ENCODE data around the gene FMNL2.

Gene FMNL2

GRCh38 chr2:152445791-152446201 is 110.8 kb downstream of the FMNL2 start:
- TF ChIP-seq EZH2phosphoT487 (conservative IDR thresholded peaks at IDR 0.05; ENCODE audit: low read length) = no peak
- TF ChIP-seq CTCF (IDR thresholded peaks at IDR 0.05; ENCODE audit: insufficient read depth, low read length, poor library complexity, severe bottlenecking) = no peak
- H3K27me3 ChIP-seq (ENCODE audit: low read length) = no peaks in the 10 kb centered on the region
- H3K4me3 ChIP-seq (ENCODE audit: insufficient read depth, low read length, poor library complexity, severe bottlenecking) = no peak overlapping the region
- no peak overlapping the region for H2AFZ ChIP-seq (ENCODE audit: low read depth, low read length, severe bottlenecking)
- no peaks in the 10 kb centered on the region for H3K36me3 ChIP-seq (ENCODE audit: low read length)
- H3K9ac ChIP-seq (ENCODE audit: low read length) = no peak overlapping the region
- no peaks in the 10 kb centered on the region for H3F3A ChIP-seq (ENCODE audit: insufficient read depth)
- H3K4me2 ChIP-seq (ENCODE audit: low read depth, low read length, poor library complexity, severe bottlenecking) = no peak overlapping the region
- H3K79me2 ChIP-seq (ENCODE audit: insufficient read depth, low read length) = no peaks in the 10 kb centered on the region
- no peaks in the 10 kb centered on the region for H3K9me3 ChIP-seq (ENCODE audit: insufficient read depth, low read length)
- H3K9me2 ChIP-seq (replicated peaks; ENCODE audit: insufficient read depth, low read length) = no peaks in the 10 kb centered on the region
- H3K27ac ChIP-seq (ENCODE audit: low read depth, low read length) = no peak overlapping the region
- no peaks in the 10 kb centered on the region for H4K20me1 ChIP-seq (ENCODE audit: low read depth, low read length)

GRCh38 chr2:152446213-152446612 is 111.2 kb downstream of the FMNL2 start:
- Histone ChIP-seq H3F3A (ENCODE audit: insufficient read depth) (no peaks in the 10 kb centered on the region), H3K4me2 (ENCODE audit: low read depth, low read length, poor library complexity, severe bottlenecking) (no peak overlapping the region), H3K36me3 (ENCODE audit: low read length) (no peaks in the 10 kb centered on the region), H3K9ac (ENCODE audit: low read length) (no peak overlapping the region), H3K27me3 (ENCODE audit: low read length) (no peaks in the 10 kb centered on the region), H3K79me2 (ENCODE audit: insufficient read depth, low read length) (no peaks in the 10 kb centered on the region), H3K4me3 (ENCODE audit: insufficient read depth, low read length, poor library complexity, severe bottlenecking) (no peak overlapping the region), H2AFZ (ENCODE audit: low read depth, low read length, severe bottlenecking) (no peak overlapping the region), H4K20me1 (ENCODE audit: low read depth, low read length) (no peaks in the 10 kb centered on the region), H3K27ac (ENCODE audit: low read depth, low read length) (no peak overlapping the region), H3K9me2 (replicated peaks; ENCODE audit: insufficient read depth, low read length) (no peaks in the 10 kb centered on the region), H3K9me3 (ENCODE audit: insufficient read depth, low read length) (no peaks in the 10 kb centered on the region)
- TF ChIP-seq EZH2phosphoT487 (conservative IDR thresholded peaks at IDR 0.05; ENCODE audit: low read length) = no peak
- no peak for TF ChIP-seq CTCF (IDR thresholded peaks at IDR 0.05; ENCODE audit: insufficient read depth, low read length, poor library complexity, severe bottlenecking)

GRCh38 chr2:152447897-152448296 is 112.9 kb downstream of the FMNL2 start:
- Histone ChIP-seq H3K4me2 (ENCODE audit: low read depth, low read length, poor library complexity, severe bottlenecking) (no peak overlapping the region), H3K79me2 (ENCODE audit: insufficient read depth, low read length) (no peaks in the 10 kb centered on the region), H4K20me1 (ENCODE audit: low read depth, low read length) (no peaks in the 10 kb centered on the region), H3K9me3 (ENCODE audit: insufficient read depth, low read length) (no peaks in the 10 kb centered on the region), H3F3A (ENCODE audit: insufficient read depth) (no peaks in the 10 kb centered on the region), H3K9ac (ENCODE audit: low read length) (no peak overlapping the region), H2AFZ (ENCODE audit: low read depth, low read length, severe bottlenecking) (no peak overlapping the region), H3K4me3 (ENCODE audit: insufficient read depth, low read length, poor library complexity, severe bottlenecking) (no peak overlapping the region), H3K36me3 (ENCODE audit: low read length) (no peaks in the 10 kb centered on the region), H3K27me3 (ENCODE audit: low read length) (no peaks in the 10 kb centered on the region), H3K27ac (ENCODE audit: low read depth, low read length) (no peak overlapping the region), H3K9me2 (replicated peaks; ENCODE audit: insufficient read depth, low read length) (no peaks in the 10 kb centered on the region)
- TF ChIP-seq EZH2phosphoT487 (conservative IDR thresholded peaks at IDR 0.05; ENCODE audit: low read length) (no peak), CTCF (IDR thresholded peaks at IDR 0.05; ENCODE audit: insufficient read depth, low read length, poor library complexity, severe bottlenecking) (no peak)

Measured in SU-DHL-6 (cell line).